ENCODE measurements around the gene PGAM5. TPM values are rescaled to one million over a fixed set of nuclear protein-coding genes. Genes with fewer than 3 reads are reported as not detected.
A peak's percentile ranks its signal among the peaks of the same experiment; 100 is the strongest.

PGAM5 gene
- total and polyA plus RNA-seq, 2 of the 13 experiments (the other 11 are each of a cell fraction or from before 2014, with no cell fraction given), result 18.0 to 77.9 TPM

DNA sequence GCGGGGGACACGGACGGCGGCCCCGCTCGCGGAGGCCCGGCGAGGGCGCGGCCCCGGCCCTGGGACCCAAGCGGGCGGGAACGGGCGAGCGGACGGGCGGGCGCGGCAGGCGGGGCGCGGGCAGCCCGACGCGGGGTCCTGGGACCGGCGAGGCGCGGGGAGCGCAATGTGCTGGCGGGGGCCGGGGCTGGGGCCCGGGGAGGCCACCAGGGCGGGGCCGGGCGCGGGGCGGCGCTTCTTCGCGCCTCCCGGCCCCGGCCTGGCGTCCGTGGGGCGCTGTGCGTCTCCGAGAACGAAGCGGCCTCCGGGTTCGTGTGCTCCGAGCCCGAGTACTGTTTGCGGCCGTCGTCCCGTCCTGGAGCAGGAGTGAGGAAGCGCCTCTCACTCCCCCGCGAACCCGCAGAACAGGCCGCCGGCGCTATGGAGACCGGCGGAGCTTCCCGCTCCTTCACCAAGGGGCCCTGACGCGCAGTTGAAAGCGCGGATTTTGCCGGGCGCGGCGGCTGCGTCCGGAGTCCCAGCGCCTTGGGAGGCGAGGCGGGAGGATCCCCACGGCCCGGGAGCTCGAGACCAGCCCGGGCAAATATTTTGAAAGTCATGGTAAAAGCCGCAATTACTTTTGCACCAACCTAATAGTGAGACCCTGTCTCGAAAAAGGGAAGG lies 51.4 kb downstream of the PGAM5 start (continued):
- TF ChIP-seq, protein P1, sequence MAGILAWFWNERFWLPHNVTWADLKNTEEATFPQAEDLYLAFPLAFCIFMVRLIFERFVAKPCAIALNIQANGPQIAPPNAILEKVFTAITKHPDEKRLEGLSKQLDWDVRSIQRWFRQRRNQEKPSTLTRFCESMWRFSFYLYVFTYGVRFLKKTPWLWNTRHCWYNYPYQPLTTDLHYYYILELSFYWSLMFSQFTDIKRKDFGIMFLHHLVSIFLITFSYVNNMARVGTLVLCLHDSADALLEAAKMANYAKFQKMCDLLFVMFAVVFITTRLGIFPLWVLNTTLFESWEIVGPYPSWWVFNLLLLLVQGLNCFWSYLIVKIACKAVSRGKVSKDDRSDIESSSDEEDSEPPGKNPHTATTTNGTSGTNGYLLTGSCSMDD (CRISPR knock-in tag; IDR thresholded peaks at IDR 0.05), result no peak
- TF ChIP-seq PHB2 (IDR thresholded peaks at IDR 0.05; ENCODE audit: partially characterized antibody) (no peak), KDM4B (CRISPR knock-in tag; IDR thresholded peaks at IDR 0.05) (0 out of 2 replicates have a peak, but pooled peaks have one; percentile 25), STAG1 (CRISPR knock-in tag; IDR thresholded peaks at IDR 0.05) (no peak), EED (CRISPR knock-in tag; IDR thresholded peaks at IDR 0.05) (no peak), PITX1 (CRISPR knock-in tag; IDR thresholded peaks at IDR 0.05) (peak; percentile 72; the same call in 1 of the 2 replicates), SUZ12 (IDR thresholded peaks at IDR 0.05; ENCODE audit: low read depth, low read length) (no peak), HHEX (CRISPR knock-in tag; IDR thresholded peaks at IDR 0.05) (no peak), BRCA1 (CRISPR knock-in tag; IDR thresholded peaks at IDR 0.05) (0 out of 2 replicates have a peak, but pooled peaks have one; percentile 57), TBP (CRISPR knock-in tag; IDR thresholded peaks at IDR 0.05) (no peak), HNRNPUL1 (IDR thresholded peaks at IDR 0.05; ENCODE audit: low read depth, low read length) (no peak), MYNN (CRISPR knock-in tag; IDR thresholded peaks at IDR 0.05; ENCODE audit: low read depth) (no peak), TAF15 (IDR thresholded peaks at IDR 0.05; ENCODE audit: low read depth, low read length, poor library complexity, severe bottlenecking) (no peak), LCORL (IDR thresholded peaks at IDR 0.05) (no peak), LCORL (CRISPR knock-in tag; IDR thresholded peaks at IDR 0.05) (0 out of 2 replicates have a peak, but pooled peaks have one; percentile 56), KAT8 (CRISPR knock-in tag; IDR thresholded peaks at IDR 0.05) (peak; percentile 63)
- TF ChIP-seq, protein P2, sequence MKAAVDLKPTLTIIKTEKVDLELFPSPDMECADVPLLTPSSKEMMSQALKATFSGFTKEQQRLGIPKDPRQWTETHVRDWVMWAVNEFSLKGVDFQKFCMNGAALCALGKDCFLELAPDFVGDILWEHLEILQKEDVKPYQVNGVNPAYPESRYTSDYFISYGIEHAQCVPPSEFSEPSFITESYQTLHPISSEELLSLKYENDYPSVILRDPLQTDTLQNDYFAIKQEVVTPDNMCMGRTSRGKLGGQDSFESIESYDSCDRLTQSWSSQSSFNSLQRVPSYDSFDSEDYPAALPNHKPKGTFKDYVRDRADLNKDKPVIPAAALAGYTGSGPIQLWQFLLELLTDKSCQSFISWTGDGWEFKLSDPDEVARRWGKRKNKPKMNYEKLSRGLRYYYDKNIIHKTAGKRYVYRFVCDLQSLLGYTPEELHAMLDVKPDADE (CRISPR knock-in tag; IDR thresholded peaks at IDR 0.05), result no peak
- TF ChIP-seq, protein P3, sequence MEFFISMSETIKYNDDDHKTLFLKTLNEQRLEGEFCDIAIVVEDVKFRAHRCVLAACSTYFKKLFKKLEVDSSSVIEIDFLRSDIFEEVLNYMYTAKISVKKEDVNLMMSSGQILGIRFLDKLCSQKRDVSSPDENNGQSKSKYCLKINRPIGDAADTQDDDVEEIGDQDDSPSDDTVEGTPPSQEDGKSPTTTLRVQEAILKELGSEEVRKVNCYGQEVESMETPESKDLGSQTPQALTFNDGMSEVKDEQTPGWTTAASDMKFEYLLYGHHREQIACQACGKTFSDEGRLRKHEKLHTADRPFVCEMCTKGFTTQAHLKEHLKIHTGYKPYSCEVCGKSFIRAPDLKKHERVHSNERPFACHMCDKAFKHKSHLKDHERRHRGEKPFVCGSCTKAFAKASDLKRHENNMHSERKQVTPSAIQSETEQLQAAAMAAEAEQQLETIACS (CRISPR knock-in tag; IDR thresholded peaks at IDR 0.05), result no peak
- TF ChIP-seq, protein P4, sequence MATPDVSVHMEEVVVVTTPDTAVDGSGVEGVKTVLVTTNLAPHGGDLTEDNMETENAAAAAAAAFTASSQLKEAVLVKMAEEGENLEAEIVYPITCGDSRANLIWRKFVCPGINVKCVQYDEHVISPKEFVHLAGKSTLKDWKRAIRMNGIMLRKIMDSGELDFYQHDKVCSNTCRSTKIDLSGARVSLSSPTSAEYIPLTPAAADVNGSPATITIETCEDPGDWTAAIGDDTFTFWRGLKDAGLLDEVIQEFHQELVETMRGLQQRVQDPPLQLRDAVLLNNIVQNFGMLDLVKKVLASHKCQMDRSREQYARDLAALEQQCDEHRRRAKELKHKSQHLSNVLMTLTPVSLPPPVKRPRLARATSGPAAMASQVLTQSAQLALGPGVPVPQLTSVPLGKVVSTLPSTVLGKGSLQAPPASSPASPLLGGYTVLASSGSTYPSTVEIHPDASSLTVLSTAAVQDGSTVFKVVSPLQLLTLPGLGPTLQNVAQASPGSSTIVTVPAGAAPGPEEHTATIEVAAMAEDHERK (CRISPR knock-in tag; IDR thresholded peaks at IDR 0.05; ENCODE audit: low read depth), result no peak
- TF ChIP-seq, protein P5, sequence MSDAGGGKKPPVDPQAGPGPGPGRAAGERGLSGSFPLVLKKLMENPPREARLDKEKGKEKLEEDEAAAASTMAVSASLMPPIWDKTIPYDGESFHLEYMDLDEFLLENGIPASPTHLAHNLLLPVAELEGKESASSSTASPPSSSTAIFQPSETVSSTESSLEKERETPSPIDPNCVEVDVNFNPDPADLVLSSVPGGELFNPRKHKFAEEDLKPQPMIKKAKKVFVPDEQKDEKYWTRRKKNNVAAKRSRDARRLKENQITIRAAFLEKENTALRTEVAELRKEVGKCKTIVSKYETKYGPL (CRISPR knock-in tag; IDR thresholded peaks at IDR 0.05), result no peak
- TF ChIP-seq, protein P6, sequence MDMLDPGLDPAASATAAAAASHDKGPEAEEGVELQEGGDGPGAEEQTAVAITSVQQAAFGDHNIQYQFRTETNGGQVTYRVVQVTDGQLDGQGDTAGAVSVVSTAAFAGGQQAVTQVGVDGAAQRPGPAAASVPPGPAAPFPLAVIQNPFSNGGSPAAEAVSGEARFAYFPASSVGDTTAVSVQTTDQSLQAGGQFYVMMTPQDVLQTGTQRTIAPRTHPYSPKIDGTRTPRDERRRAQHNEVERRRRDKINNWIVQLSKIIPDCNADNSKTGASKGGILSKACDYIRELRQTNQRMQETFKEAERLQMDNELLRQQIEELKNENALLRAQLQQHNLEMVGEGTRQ (IDR thresholded peaks at IDR 0.05; ENCODE audit: low read depth, low read length), result no peak
- TF ChIP-seq, protein P6 (CRISPR knock-in tag; IDR thresholded peaks at IDR 0.05; ENCODE audit: borderline replicate concordance), result no peak
- TF ChIP-seq, protein P7, sequence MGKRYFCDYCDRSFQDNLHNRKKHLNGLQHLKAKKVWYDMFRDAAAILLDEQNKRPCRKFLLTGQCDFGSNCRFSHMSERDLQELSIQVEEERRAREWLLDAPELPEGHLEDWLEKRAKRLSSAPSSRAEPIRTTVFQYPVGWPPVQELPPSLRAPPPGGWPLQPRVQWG (CRISPR knock-in tag; IDR thresholded peaks at IDR 0.05; ENCODE audit: borderline replicate concordance, low read depth), result no peak
